ENCODE results near the gene DNAJC6. TPM values are rescaled to one million over a fixed set of nuclear protein-coding genes. Genes with fewer than 3 reads are reported as not detected.
"Not testable (repeated sequence)": the region's sequence is repeated elsewhere in the genome, so short reads cannot be mapped to it uniquely, and the experiment has no call there.

The DNAJC6 gene
- total RNA-seq, 1 donor from 2014 or later: 2.0 TPM

DNA sequence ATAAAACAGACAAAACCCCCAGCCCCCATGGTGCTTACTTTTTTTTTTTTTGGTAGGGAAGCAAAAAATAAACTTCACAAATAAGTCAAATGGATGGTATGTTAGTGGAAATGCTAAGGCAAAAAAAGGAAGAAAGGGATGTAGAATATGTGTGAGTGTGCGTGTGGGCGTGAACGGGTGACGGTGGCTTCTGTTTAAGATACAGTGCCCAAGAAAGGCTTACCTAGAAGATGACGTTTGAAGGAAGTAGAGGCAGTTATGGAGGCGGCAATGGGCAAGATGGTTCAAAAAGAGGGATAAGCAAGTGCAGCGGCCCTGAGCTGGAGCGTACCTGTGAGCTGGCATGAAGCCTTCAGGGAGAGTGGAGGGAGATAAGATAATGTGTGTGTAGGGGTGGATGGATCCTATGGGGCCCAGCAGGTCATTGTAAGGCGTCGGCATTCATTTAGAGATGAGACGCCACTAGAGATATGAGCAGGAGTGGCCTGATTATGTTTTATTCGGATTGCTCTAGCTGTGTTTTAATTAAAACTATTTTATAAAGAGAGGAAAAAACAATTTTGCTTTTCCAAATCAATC is 131.1 kb downstream of the DNAJC6 start:
- intact Hi-C loops (cut with DNase I): no loop called here
- DNase-seq (ENCODE audit: missing footprints): no peak
- no peak for ATAC-seq

- DNase-seq (ENCODE audit: missing footprints): no peak
- no peak for ATAC-seq
- intact Hi-C loops (cut with DNase I): no loop called here
Measured at GRCh38 chr1:65440915-65441314, 131.6 kb downstream of the DNAJC6 start.

- intact Hi-C loops (cut with DNase I): no loop called here
- DNase-seq (ENCODE audit: missing footprints) (no peak), ATAC-seq (no peak)
Measured at GRCh38 chr1:65441464-65441863, 132.1 kb downstream of the DNAJC6 start.

DNA sequence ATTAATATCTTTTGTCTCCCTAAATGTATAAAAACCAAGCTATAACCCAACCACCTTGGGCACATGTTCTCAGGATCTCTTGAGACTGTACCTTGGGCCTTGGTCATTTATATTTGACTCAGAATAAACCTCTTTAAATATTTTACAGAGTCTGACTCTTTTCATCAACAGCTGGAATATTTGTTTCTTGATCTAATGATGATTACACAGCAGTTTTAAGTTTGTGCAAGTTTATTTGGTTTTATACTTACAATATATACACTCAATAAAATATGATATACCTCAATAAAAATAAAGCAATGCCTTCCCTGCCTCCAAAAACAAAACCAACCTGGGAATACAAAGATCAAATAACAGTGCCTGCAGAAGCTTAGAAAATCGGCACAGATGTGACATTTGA is 133.1 kb downstream of the DNAJC6 start:
- intact Hi-C loops (cut with DNase I): no loop called here
- DNase-seq (ENCODE audit: missing footprints): no peak
- no peak for ATAC-seq

DNA sequence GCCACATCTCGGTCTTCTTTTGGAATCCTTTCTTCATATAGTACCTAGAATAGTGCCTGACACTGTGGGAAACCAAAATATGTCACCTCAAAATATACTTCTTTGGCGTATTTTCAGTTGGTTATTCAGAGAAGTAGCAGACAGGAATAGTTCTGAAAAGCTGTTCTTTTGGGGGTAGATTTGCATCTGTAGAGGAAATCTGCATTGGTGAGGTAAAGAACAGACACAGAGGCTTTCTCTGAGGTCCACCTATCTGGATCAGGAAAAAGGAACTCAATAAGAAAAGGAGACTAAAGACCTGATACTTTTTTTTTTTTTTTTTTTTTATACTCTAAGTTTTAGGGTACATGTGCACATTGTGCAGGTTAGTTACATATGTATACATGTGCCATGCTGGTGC is 134.3 kb downstream of the DNAJC6 start:
- ATAC-seq (no peak), DNase-seq (ENCODE audit: missing footprints) (no peak)
- intact Hi-C loops (cut with DNase I): no loop called here

DNA sequence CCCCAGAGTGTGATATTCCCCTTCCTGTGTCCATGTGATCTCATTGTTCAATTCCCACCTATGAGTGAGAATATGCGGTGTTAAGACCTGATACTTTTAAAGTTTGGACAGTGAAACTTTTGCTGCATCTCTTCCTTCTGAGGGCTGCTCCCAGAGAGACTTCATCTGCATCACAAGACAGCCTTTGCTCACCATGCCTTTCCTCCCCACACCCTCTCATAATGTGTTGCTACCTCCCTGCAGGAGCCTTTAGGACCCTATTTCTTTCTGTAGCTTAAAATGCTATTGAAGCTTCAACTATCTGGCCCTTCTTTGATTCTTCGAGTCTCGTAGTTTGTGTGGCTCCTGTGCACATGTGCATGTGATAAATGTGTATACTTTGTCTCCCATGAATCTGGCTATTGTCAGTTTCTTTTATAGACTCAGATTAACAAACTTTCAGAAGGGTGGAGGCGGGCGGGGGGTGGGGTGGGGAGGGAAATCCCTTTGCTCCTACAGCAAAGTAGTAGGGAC is 134.8 kb downstream of the DNAJC6 start:
- DNase-seq (ENCODE audit: missing footprints) (no peak), ATAC-seq (no peak)
- intact Hi-C loops (cut with DNase I): no loop called here

GRCh38 chr1:65445837-65446236 is 136.5 kb downstream of the DNAJC6 start:
- intact Hi-C loops (cut with DNase I): no loop called here
- no peak for ATAC-seq
- DNase-seq (ENCODE audit: missing footprints): no peak

- DNase-seq (ENCODE audit: missing footprints): no peak
- intact Hi-C loops (cut with DNase I): no loop called here
- ATAC-seq: no peak
Measured at GRCh38 chr1:65449214-65449823, 140.0 kb downstream of the DNAJC6 start.

DNA sequence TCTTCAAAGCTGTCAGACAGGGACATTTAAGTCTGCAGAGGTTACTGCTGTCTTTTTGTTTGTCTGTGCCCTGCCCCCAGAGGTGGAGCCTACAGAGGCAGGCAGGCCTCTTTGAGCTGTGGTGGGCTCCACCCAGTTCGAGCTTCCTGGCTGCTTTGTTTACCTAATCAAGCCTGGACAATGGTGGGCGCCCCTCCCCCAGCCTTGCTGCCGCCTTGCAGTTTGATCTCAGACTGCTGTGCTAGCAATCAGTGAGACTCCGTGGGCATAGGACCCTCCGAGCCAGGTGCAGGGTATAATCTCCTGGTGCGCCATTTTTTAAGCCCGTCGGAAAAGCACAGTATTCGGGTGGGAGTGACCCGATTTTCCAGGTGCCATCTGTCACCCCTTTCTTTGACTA is 146.3 kb downstream of the DNAJC6 start:
- DNase-seq (ENCODE audit: missing footprints); ATAC-seq; intact Hi-C loops (cut with DNase I): not testable (repeated sequence)

- no peak for ATAC-seq
- no peak for DNase-seq (ENCODE audit: missing footprints)
- intact Hi-C loops (cut with DNase I): no loop called here
Measured at GRCh38 chr1:65456481-65456880, 147.1 kb downstream of the DNAJC6 start.

DNA sequence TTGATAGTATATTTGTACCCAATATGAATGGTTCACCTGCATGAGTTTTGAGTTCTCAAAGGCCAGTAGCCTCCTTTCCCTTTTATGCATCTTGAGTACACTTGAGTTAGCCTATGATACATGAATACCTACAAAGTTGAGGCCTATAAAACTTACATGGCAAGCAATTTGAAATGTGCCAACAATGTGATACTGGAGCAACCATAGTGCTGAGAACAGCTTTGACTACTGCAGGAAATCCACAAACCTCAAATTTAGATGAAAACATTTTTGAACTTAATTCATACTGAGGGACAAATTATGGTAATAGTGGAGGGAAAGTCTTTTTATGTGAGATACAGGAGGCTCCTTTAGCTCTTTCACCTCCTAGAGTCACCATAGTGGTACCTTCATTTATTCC is 148.5 kb downstream of the DNAJC6 start:
- no peak for ATAC-seq
- intact Hi-C loops (cut with DNase I): no loop called here
- no peak for DNase-seq (ENCODE audit: missing footprints)

DNA sequence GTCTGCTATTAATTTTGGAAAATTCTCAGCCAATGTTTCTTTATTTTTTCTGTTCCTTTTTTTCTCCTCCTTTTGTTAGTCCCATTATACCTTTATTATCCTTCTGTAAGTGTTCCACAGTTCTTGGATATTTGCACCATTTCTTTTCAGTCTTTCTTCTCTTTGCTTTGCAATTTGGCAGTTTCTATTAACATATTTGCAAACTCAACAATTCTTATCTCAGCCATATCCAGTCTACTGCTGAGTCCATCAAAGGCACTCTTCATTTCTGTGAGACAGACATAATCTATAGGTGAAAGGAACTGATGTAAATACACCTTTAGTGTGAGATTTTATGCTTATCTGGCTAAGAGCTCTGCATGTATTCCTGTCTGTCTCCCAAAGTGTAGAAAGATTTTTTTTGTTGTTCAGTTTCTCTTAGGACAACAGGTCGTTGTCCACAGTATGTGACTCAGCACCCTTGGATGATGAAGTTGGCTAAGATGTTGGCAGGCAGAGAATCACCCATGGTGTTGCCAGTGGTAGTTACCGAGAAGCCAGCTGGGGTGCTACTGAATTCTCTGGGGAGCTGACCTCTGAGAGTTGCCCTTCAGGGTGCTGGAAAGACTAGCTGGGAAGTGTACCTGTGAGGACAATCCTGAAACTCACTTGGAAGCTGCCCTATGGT is 149.5 kb downstream of the DNAJC6 start:
- no peak for ATAC-seq
- intact Hi-C loops (cut with DNase I): no loop called here

DNA sequence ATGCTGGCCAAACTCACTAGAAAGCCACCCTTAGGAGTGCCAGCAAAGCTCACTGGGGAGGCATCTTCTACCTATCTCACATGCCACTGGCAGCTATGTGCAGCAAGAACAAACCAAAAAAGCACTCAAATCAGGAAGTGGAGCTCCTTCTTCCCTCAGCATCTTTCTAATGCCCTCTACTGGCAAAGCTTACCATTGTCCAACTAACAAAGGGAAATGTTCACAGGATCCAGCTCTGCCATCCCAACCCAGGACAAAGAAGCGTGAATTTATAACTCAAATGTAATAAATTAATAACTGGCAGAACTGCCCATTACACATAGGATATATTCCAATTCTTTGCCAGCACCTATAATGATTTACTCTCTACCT is 150.0 kb downstream of the DNAJC6 start:
- no peak for DNase-seq (ENCODE audit: missing footprints)
- no peak for ATAC-seq
- intact Hi-C loops (cut with DNase I): no loop called here

More for the DNA sequence above, 149.5 kb downstream of the DNAJC6 start:
- DNase-seq (ENCODE audit: missing footprints): no peak

Other genes starting within 250 kb of the DNAJC6 start
- gene AK4, start 161.3 kb upstream of the DNAJC6 start, total RNA-seq: 153 TPM
- gene LEPR, start 111.1 kb downstream of the DNAJC6 start, total RNA-seq: 3.5 TPM
- 44.3 TPM for gene LEPROT, start 111.1 kb downstream of the DNAJC6 start, total RNA-seq

All from Right ventricle myocardium inferior (tissue), 1 donor.